ENCODE results near the gene ZC3H13.

GRCh38 chr13:46006688-46007452 is 45.7 kb downstream of the ZC3H13 start:
- TF ChIP-seq CTCF (IDR thresholded peaks at IDR 0.05): no peak
- TF ChIP-seq POLR2AphosphoS5 (IDR thresholded peaks at IDR 0.05): no peak

All from gastroesophageal sphincter (tissue), 3 donors.